Vagina (tissue), 2 donors: ENCODE results near the gene MRTFA. TPM values are rescaled to one million over a fixed set of nuclear protein-coding genes. Genes with fewer than 3 reads are reported as not detected.
"Not testable (repeated sequence)": the region's sequence is repeated elsewhere in the genome, so short reads cannot be mapped to it uniquely, and the experiment has no call there.

ENCODE experiments used
- DNase-seq, 2 donors: peaks; one replicate each; pipeline ENCODE4 v3.0.0-alpha.2; 2017; ENCODE audit errors: extremely low spot score in 2 of 2
- H3K27ac ChIP-seq: fragments of 200-600 bp; sonication (generic); one replicate; pipeline ENCODE4 v1.5.1; 2019
- H3K27me3 ChIP-seq: fragments of 200-600 bp; sonication (generic); one replicate; pipeline ENCODE4 v1.5.1; 2019
- H3K36me3 ChIP-seq, 2 donors: fragments of 200-600 bp; sonication (generic); one replicate each; pipeline ENCODE4 v1.5.1; 2017 to 2019
- H3K4me1 ChIP-seq: fragments of 200-600 bp; sonication (generic); one replicate; pipeline ENCODE4 v1.5.1; 2019
- H3K4me3 ChIP-seq, 2 donors: fragments of 200-600 bp; sonication (generic); 1 replicate in 1 of 2; 2 replicates in 1 of 2; pipeline ENCODE4 v1.5.1; 2016 to 2019
- H3K9me3 ChIP-seq: fragments of 200-600 bp; sonication (generic); one replicate; pipeline ENCODE4 v1.5.1; 2019
- CTCF ChIP-seq, 3 experiments: fragments of 450-650 bp in 2 of 3; fragments of 200-600 bp in 1 of 3; sonication (generic) in 1 of 3; IDR thresholded peaks; one replicate each; pipeline ENCODE4 v1.5.1; 2017 to 2019; ENCODE audit warnings: antibody characterized with exemption in 3 of 3, mild to moderate bottlenecking in 2 of 3, moderate library complexity in 2 of 3
- POLR2A ChIP-seq, 2 donors: fragments of 450-650 bp; IDR thresholded peaks; one replicate each; pipeline ENCODE4 v1.6.1; 2017; ENCODE audit warnings: antibody characterized with exemption in 2 of 2, mild to moderate bottlenecking in 2 of 2, moderate library complexity in 2 of 2
- POLR2AphosphoS5 ChIP-seq, 2 donors: sonication (generic); formaldehyde crosslinking; IDR thresholded peaks; one replicate each; pipeline ENCODE4 v1.9.0; 2017; ENCODE audit warnings: antibody characterized with exemption in 2 of 2, mild to moderate bottlenecking in 2 of 2, low read depth in 1 of 2; ENCODE audit not compliant: insufficient read depth in 1 of 2
- intact Hi-C: fragments of 100-400 bp; cut with DNase I; formaldehyde crosslinking; loops from one replicate; pipeline ENCODE4 v1.15.1; 2023
- total RNA-seq: library from RNA; depleted of rRNA; stranded (reverse); fragments of >200 nt; gene quantifications from one replicate; pipeline ENCODE4 v1.2.3, GENCODE V29; 2016

The MRTFA gene
- total RNA-seq, 1 donor from 2014 or later, result 99.4 TPM

GRCh38 chr22:40603088-40603605 lies 33.4 kb downstream of the MRTFA start:
- no peak for DNase-seq
- Histone ChIP-seq H3K4me3 (no peak overlapping the region), H3K4me1 (peaks cover 66% of the 10 kb centered on the region), H3K36me3 (no peaks in the 10 kb centered on the region), H3K9me3 (no peaks in the 10 kb centered on the region), H3K27ac (no peak overlapping the region), H3K27me3 (no peaks in the 10 kb centered on the region)
- TF ChIP-seq POLR2AphosphoS5 (IDR thresholded peaks at IDR 0.05; ENCODE audit: insufficient read depth in 1 of 2, low read depth in 1 of 2) (no peak), POLR2A (IDR thresholded peaks at IDR 0.05) (no peak), CTCF (IDR thresholded peaks at IDR 0.05) (no peak)
- intact Hi-C loops, result no loop called here

DNA sequence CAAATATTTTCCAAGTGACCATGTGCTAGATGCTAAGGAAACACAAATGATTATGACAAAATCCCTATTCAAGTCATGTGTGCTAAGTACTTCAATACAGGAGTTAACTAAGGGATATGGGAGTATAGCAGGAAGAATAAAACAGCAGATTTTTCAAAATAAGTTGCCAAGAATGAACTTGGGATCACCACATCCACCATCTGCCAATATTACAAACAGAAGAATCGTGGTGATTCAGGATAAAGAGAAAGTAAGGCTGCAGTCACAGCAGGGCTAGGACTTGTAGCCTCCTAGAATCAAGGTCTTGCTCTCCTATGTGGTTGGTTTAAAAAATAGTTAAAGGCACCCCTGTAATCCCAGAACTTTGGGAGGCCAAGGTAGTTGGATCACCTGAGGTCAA lies 34.3 kb downstream of the MRTFA start:
- TF ChIP-seq CTCF (IDR thresholded peaks at IDR 0.05) (no peak), POLR2A (IDR thresholded peaks at IDR 0.05) (no peak), POLR2AphosphoS5 (IDR thresholded peaks at IDR 0.05; ENCODE audit: insufficient read depth in 1 of 2, low read depth in 1 of 2) (no peak)
- intact Hi-C loops, result no loop called here

GRCh38 chr22:40599731-40600130 lies 36.8 kb downstream of the MRTFA start:
- H3K36me3 ChIP-seq, result no peaks in the 10 kb centered on the region
- H3K27ac ChIP-seq, result no peak overlapping the region
- TF ChIP-seq POLR2AphosphoS5 (IDR thresholded peaks at IDR 0.05; ENCODE audit: insufficient read depth in 1 of 2, low read depth in 1 of 2) (no peak), CTCF (IDR thresholded peaks at IDR 0.05) (no peak), POLR2A (IDR thresholded peaks at IDR 0.05) (no peak)
- intact Hi-C loops, result no loop called here
- H3K4me1 ChIP-seq, result peaks cover 52% of the 10 kb centered on the region
- H3K4me3 ChIP-seq, result no peak overlapping the region
- H3K27me3 ChIP-seq, result no peaks in the 10 kb centered on the region
- DNase-seq, result no peak
- no peaks in the 10 kb centered on the region for H3K9me3 ChIP-seq

More for the DNA sequence above, 34.3 kb downstream of the MRTFA start:
- Histone ChIP-seq H3K4me3 (no peak overlapping the region), H3K4me1 (peaks cover 68% of the 10 kb centered on the region), H3K36me3 (no peaks in the 10 kb centered on the region), H3K9me3 (no peaks in the 10 kb centered on the region), H3K27ac (no peak overlapping the region), H3K27me3 (no peaks in the 10 kb centered on the region)
- DNase-seq, result no peak

DNA sequence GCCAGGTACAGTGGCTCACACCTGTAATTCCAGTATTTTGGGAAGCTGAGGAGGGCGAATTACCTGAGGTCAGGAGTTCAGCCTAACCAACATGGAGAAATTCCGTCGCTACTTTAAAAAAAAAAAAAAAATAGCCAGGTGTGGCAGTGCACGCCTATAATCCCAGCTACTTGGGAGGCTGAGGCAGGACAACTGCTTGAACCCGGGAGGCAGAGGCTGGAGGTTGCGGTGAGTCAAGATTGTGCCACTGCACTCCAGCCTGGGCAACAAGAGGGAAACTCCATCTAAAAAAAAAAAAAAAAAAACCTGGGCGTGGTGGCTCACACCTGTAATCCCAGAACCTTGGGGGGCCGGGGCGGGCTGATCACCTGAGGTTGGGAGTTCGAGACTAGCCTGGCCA lies 37.8 kb downstream of the MRTFA start:
- H3K27ac ChIP-seq, DNase-seq, H3K4me3 ChIP-seq, intact Hi-C loops, H3K9me3 ChIP-seq, H3K27me3 ChIP-seq, H3K36me3 ChIP-seq: not testable (repeated sequence)
- peaks cover 51% of the 10 kb centered on the region for H3K4me1 ChIP-seq

DNA sequence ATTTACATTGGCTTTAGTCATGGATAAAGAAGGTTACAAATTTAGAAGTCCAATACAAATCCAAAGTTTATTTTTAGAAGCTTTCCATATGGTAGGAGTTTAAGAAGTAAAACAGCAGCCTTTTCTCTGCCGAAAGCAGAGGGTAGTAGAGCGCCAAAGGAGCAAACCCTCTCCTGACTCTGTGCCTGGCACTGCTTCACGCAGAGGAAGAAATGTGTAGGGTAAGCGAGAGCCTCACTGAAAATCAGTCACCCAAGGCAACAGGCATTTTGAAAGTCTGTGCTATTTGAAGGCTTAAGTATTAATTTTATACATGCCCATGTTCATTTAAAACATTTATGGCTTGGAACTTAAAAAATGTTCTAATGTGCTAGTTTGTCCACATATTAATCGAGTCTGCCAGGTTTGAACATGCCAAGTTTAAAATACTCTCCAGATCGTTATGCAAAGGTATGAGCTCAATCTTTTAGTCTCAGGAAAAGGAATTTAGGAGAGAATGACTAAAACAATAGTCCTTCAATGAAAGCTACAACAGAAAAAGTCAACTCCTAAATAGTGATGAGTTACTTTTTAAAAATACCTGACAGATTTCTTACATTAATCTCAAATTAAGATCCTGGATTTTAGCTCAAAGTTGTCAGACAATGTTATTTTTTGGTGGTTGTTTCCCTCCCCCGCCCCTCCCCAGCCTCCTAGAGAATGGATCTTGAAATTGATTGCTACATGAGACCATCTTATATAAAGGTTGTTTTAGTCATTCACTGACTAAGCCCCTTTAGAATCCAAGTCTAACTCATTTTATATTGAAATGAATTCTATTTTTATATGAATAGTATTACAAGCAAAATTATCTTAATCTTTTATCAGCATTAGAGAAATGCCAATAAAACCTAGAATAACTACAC lies 38.7 kb downstream of the MRTFA start:
- Histone ChIP-seq H3K9me3 (no peaks in the 10 kb centered on the region), H3K36me3 (no peaks in the 10 kb centered on the region), H3K4me3 (no peak overlapping the region), H3K27ac (no peak overlapping the region), H3K27me3 (no peaks in the 10 kb centered on the region), H3K4me1 (peaks cover 46% of the 10 kb centered on the region)
- intact Hi-C loops, result no loop called here
- no peak for DNase-seq
- no peak for TF ChIP-seq POLR2AphosphoS5 (IDR thresholded peaks at IDR 0.05; ENCODE audit: insufficient read depth in 1 of 2, low read depth in 1 of 2)
- TF ChIP-seq CTCF (IDR thresholded peaks at IDR 0.05), result no peak
- no peak for TF ChIP-seq POLR2A (IDR thresholded peaks at IDR 0.05)
